HFFc6 (cell line): ENCODE measurements around the gene UBE2G1. TPM values are rescaled to one million over a fixed set of nuclear protein-coding genes. Genes with fewer than 3 reads are reported as not detected.

ENCODE experiments used
- DNase-seq: peaks from one replicate; pipeline ENCODE4 v3.0.0-alpha.2; 2018
- H3K27ac Mint-ChIP-seq: 2 replicates; pipeline ENCODE4 v1.8.0; 2020; ENCODE audit warnings: mild to moderate bottlenecking, mixed read lengths
- H3K27me3 Mint-ChIP-seq: 2 replicates; pipeline ENCODE4 v1.8.0; 2021; ENCODE audit warnings: mild to moderate bottlenecking, moderate library complexity, mixed read lengths; ENCODE audit not compliant: insufficient read depth
- H3K36me3 Mint-ChIP-seq: 2 replicates; pipeline ENCODE4 v1.8.0; 2021; ENCODE audit warnings: low read depth, mixed read lengths
- H3K4me1 Mint-ChIP-seq: 2 replicates; pipeline ENCODE4 v1.8.0; 2020; ENCODE audit warnings: low read depth, mixed read lengths
- H3K4me3 Mint-ChIP-seq: 2 replicates; pipeline ENCODE4 v1.8.0; 2020; ENCODE audit warnings: mild to moderate bottlenecking, moderate library complexity, mixed read lengths
- H3K9me3 Mint-ChIP-seq: 2 replicates; pipeline ENCODE4 v1.8.0; 2020; ENCODE audit warnings: mild to moderate bottlenecking, mixed read lengths
- CTCF ChIP-seq: fragments of 200-600 bp; sonication (generic); IDR thresholded peaks from 2 replicates; pipeline ENCODE4 v1.5.0; 2021; ENCODE audit warnings: antibody characterized with exemption, mild to moderate bottlenecking
- total RNA-seq, 6 experiments: library from RNA; stranded (reverse); fragmentation: NEBNext Ultra II Directional; extraction: Animal tissue kit (Norgen Biotek cat#: 25700); gene quantifications; 2 replicates in 1 of 6; 3 replicates in 5 of 6; pipeline ENCODE4 v1.2.3, GENCODE V29; 2021

UBE2G1 gene
- total RNA-seq, 6 experiments from 2014 or later: 56.3 to 73.1 (median 62.6) TPM

DNA sequence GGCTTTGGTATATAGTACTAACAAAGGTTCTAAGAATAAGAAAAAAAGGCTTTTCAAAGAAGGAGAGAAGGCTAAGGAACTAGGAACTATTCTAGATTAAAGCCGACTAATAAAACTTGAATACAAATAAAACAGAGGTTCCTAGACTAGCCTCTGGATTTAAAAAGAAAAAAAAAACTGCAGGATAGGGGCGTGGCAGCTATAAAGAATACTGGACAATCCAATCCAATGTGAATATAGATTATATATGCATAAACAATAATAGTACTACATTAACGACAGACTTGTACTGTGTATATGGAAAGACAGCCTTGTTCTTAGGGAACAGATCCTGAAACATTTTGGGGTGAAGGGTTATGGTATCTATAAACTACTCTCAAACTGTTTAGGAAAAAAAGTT, 78.8 kb downstream of the UBE2G1 start:
- no peak for TF ChIP-seq CTCF
- no peak overlapping the region for H3K4me3 Mint-ChIP-seq
- peaks cover 18% of the 10 kb centered on the region; the same call in 1 of the 2 replicates for H3K36me3 Mint-ChIP-seq
- no peaks in the 10 kb centered on the region for H3K4me1 Mint-ChIP-seq
- H3K27me3 Mint-ChIP-seq: no peaks in the 10 kb centered on the region
- no peaks in the 10 kb centered on the region for H3K9me3 Mint-ChIP-seq
- no peak overlapping the region for H3K27ac Mint-ChIP-seq
- no peak for DNase-seq

- no peak overlapping the region for H3K4me3 Mint-ChIP-seq
- no peaks in the 10 kb centered on the region for H3K9me3 Mint-ChIP-seq
- peaks cover 26% of the 10 kb centered on the region for H3K36me3 Mint-ChIP-seq
- H3K27me3 Mint-ChIP-seq: no peaks in the 10 kb centered on the region
- peaks cover 7% of the 10 kb centered on the region; the same call in 1 of the 2 replicates for H3K4me1 Mint-ChIP-seq
- TF ChIP-seq CTCF: no peak
- DNase-seq: no peak
- H3K27ac Mint-ChIP-seq: no peak overlapping the region
Observed at GRCh38 chr17:4276514-4276913, 90.0 kb downstream of the UBE2G1 start.

GRCh38 chr17:4272972-4273368, 93.5 kb downstream of the UBE2G1 start:
- Mint-ChIP-seq H3K27ac (no peak overlapping the region), H3K36me3 (peaks cover 33% of the 10 kb centered on the region), H3K4me1 (peaks cover 7% of the 10 kb centered on the region; the same call in 1 of the 2 replicates), H3K9me3 (no peaks in the 10 kb centered on the region), H3K27me3 (peaks cover 2% of the 10 kb centered on the region; the same call in 1 of the 2 replicates), H3K4me3 (no peak overlapping the region)
- DNase-seq: no peak
- no peak for TF ChIP-seq CTCF

DNA sequence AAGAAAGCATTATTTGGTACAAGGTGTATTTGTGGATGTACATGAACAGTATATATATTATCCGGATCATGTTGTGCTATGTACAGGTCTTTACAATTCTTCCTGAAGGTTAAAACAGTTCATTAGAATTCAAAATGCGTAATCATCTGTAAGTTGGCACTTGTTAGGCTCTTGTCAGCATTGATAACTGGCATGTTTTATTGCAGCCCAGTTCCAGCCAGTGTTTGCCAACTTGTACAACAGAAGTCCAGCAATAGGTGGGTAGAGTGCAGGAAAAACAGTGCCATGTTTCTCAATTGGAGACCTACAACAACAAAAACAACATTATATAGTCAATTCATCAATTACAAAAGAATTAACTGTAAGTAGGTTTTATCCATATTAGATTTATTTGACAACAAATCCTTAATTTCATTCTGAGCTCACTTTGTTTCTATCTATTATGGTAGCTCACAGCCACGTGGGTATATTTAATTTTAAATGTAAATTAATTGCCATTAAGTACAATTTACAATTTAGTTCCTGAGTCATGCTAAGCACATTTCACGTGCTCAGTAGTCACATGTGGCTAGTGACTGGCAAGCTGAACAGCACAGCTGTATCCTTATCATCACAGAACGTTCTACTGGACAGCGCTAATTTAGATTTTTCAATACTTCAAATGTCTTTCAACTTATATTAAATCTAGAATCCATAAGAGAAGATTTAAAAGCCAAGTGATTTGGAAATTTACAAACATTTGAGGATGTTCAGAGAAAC, 94.1 kb downstream of the UBE2G1 start:
- H3K27ac Mint-ChIP-seq: no peak overlapping the region
- H3K36me3 Mint-ChIP-seq: peaks cover 35% of the 10 kb centered on the region
- no peak for TF ChIP-seq CTCF
- no peak overlapping the region for H3K4me3 Mint-ChIP-seq
- H3K4me1 Mint-ChIP-seq: peaks cover 7% of the 10 kb centered on the region; the same call in 1 of the 2 replicates
- DNase-seq: no peak
- H3K27me3 Mint-ChIP-seq: peaks cover 2% of the 10 kb centered on the region; the same call in 1 of the 2 replicates
- H3K9me3 Mint-ChIP-seq: no peaks in the 10 kb centered on the region

DNA sequence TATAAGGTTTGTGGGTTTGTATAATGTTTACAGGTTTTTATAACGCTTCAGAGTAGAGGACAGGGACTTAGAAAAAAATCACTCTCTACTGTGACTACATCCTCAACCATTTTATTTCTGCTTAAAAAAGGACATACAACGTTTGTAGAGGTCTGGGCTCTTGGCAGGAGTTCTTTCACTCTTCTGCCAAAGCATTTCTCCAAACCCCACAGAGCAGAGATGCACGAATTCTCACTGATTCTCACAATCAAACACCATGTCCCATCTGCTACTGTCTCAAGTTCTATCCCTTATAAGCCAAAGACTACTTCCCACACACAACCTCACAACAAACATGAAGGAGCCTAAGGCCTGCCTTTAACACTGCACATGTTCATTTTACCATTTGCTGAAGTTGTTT, 95.7 kb downstream of the UBE2G1 start:
- DNase-seq: no peak
- Mint-ChIP-seq H3K36me3 (peaks cover 30% of the 10 kb centered on the region), H3K4me1 (no peaks in the 10 kb centered on the region; the same call in 1 of the 2 replicates), H3K27me3 (peaks cover 7% of the 10 kb centered on the region; the same call in 1 of the 2 replicates), H3K9me3 (no peaks in the 10 kb centered on the region), H3K4me3 (no peak overlapping the region), H3K27ac (no peak overlapping the region)
- TF ChIP-seq CTCF: no peak
